ENCODE data around the gene TBC1D7.

GRCh38 chr6:13290335-13290734, 38.0 kb downstream of the TBC1D7 start:
- TF ChIP-seq MAX (IDR thresholded peaks at IDR 0.05; ENCODE audit: low read depth, low read length) (no peak), CTCF (IDR thresholded peaks at IDR 0.05; ENCODE audit: low read depth, low read length) (no peak), POLR2A (IDR thresholded peaks at IDR 0.05; ENCODE audit: extremely low read depth, insufficient read length) (no peak), MYC (IDR thresholded peaks at IDR 0.05; ENCODE audit: low read depth, low read length) (no peak)

All from NB4 (cell line).